Activated T-cell treated with anti-CD3 and anti-CD28 coated beads, Interleukin-2, amount 50 U/mL, for 48 hours (primary cell): ENCODE data around the gene CHID1.
A peak's percentile ranks its signal among the peaks of the same experiment; 100 is the strongest.

Source experiments
- DNase-seq, 2 experiments: peaks; one replicate each; pipeline ENCODE4 v3.0.0-alpha.2; 2020

The CHID1 gene

GRCh38 chr11:862081-862661, 48.4 kb downstream of the CHID1 start:
- no peak for DNase-seq

GRCh38 chr11:861105-861479, 49.5 kb downstream of the CHID1 start:
- no peak for DNase-seq

GRCh38 chr11:860234-861104, 50.1 kb downstream of the CHID1 start:
- DNase-seq = no peak

GRCh38 chr11:859394-860131, 51.0 kb downstream of the CHID1 start:
- DNase-seq = no peak

GRCh38 chr11:858762-859339, 51.8 kb downstream of the CHID1 start:
- no peak for DNase-seq

GRCh38 chr11:858053-858761, 52.4 kb downstream of the CHID1 start:
- DNase-seq = no peak

- DNase-seq = no peak
These were observed 54.2 kb downstream of the CHID1 start for GRCh38 chr11:856397-856796.

GRCh38 chr11:855796-856195, 54.8 kb downstream of the CHID1 start:
- DNase-seq = no peak

- no peak for DNase-seq
These were observed 55.3 kb downstream of the CHID1 start for GRCh38 chr11:855330-855674.

GRCh38 chr11:854601-855329, 55.8 kb downstream of the CHID1 start:
- DNase-seq = no peak

- no peak for DNase-seq
These were observed 56.7 kb downstream of the CHID1 start for GRCh38 chr11:853682-854448.

GRCh38 chr11:852762-853161, 57.8 kb downstream of the CHID1 start:
- DNase-seq = no peak

GRCh38 chr11:850775-851763, 59.5 kb downstream of the CHID1 start:
- no peak for DNase-seq

- no peak for DNase-seq
These were observed 60.4 kb downstream of the CHID1 start for GRCh38 chr11:849951-850774.

GRCh38 chr11:849104-849824, 61.3 kb downstream of the CHID1 start:
- DNase-seq = peak in 1 of 2 experiments; percentile 62

- peak; percentile 78 to 82 for DNase-seq
These were observed 62.2 kb downstream of the CHID1 start for GRCh38 chr11:848380-848931.

- DNase-seq = no peak
These were observed 62.7 kb downstream of the CHID1 start for GRCh38 chr11:847876-848275.

GRCh38 chr11:846496-847098, 64.0 kb downstream of the CHID1 start:
- no peak for DNase-seq
